Activated CD8-positive, alpha-beta memory T cell treated with anti-CD3 and anti-CD28 coated beads for 4 hours (primary cell): ENCODE measurements around the gene SPNS2.

Experiments used
- DNase-seq, 2 donors: peaks; one replicate each; pipeline ENCODE4 v3.0.0-alpha.2; 2020; ENCODE audit warnings: low read depth in 2 of 2

Gene SPNS2

GRCh38 chr17:4498461-4499397 is at the start of gene SPNS2:
SPNS2 (plus strand) TSS chr17:4498881; CDS start chr17:4499048, 167 bp downstream.
- peak; percentile 27 to 32 for DNase-seq

- DNase-seq: no peak
Observed at GRCh38 chr17:4449736-4450135, 48.9 kb upstream of the SPNS2 start.

GRCh38 chr17:4450710-4451316 is 47.9 kb upstream of the SPNS2 start:
- DNase-seq: no peak

GRCh38 chr17:4453812-4454591 is 44.7 kb upstream of the SPNS2 start:
- no peak for DNase-seq

GRCh38 chr17:4460661-4461060 is 38.0 kb upstream of the SPNS2 start:
- DNase-seq: no peak

- DNase-seq: no peak
Observed at GRCh38 chr17:4463818-4464476, 34.7 kb upstream of the SPNS2 start.

GRCh38 chr17:4465786-4466185 is 32.9 kb upstream of the SPNS2 start:
- no peak for DNase-seq

- DNase-seq: no peak
Observed at GRCh38 chr17:4467287-4467686, 31.4 kb upstream of the SPNS2 start.

GRCh38 chr17:4469552-4469951 is 29.1 kb upstream of the SPNS2 start:
- no peak for DNase-seq

- DNase-seq: no peak
Observed at GRCh38 chr17:4472286-4472685, 26.4 kb upstream of the SPNS2 start.

- DNase-seq: no peak
Observed at GRCh38 chr17:4474093-4474492, 24.6 kb upstream of the SPNS2 start.

GRCh38 chr17:4475001-4475400 is 23.7 kb upstream of the SPNS2 start:
- DNase-seq: no peak

- DNase-seq: no peak
Observed at GRCh38 chr17:4475463-4475862, 23.2 kb upstream of the SPNS2 start.

- no peak for DNase-seq
Observed at GRCh38 chr17:4476017-4476416, 22.7 kb upstream of the SPNS2 start.

- DNase-seq: no peak
Observed at GRCh38 chr17:4476511-4477070, 22.1 kb upstream of the SPNS2 start.

GRCh38 chr17:4477255-4477791 is 21.4 kb upstream of the SPNS2 start:
- no peak for DNase-seq

GRCh38 chr17:4478318-4478830 is 20.3 kb upstream of the SPNS2 start:
- DNase-seq: no peak

- DNase-seq: no peak
Observed at GRCh38 chr17:4479340-4479981, 19.2 kb upstream of the SPNS2 start.

- DNase-seq: no peak
Observed at GRCh38 chr17:4479982-4480751, 18.5 kb upstream of the SPNS2 start.
